Fibroblast of the aortic adventitia (primary cell): ENCODE measurements around the gene ATP8A1. TPM values are rescaled to one million over a fixed set of nuclear protein-coding genes. Genes with fewer than 3 reads are reported as not detected.

Experiments
- DNase-seq: peaks from one replicate; pipeline ENCODE4 v3.0.0-alpha.2; 2010; ENCODE audit warnings: low read depth
- H3K4me3 ChIP-seq: 2 replicates; pipeline ENCODE4 v1.5.1; 2011; ENCODE audit warnings: low read depth, mild to moderate bottlenecking, control low read depth, low read length, moderate library complexity
- CTCF ChIP-seq: IDR thresholded peaks from 2 replicates; pipeline ENCODE4 v1.5.1; 2011; ENCODE audit warnings: mild to moderate bottlenecking, low read length, control low read depth, inconsistent platforms; ENCODE audit not compliant: insufficient read depth
- total RNA-seq: library from RNA; depleted of rRNA; stranded (reverse); fragments of >200 nt; gene quantifications from 2 replicates; pipeline ENCODE4 v1.2.3, GENCODE V29; 2012; ENCODE audit warnings: low replicate concordance

The ATP8A1 gene
- total RNA-seq, 1 donor, result 7.5 TPM

- no peak for TF ChIP-seq CTCF
- no peak for DNase-seq
- H3K4me3 ChIP-seq, result no peak overlapping the region
Measured at GRCh38 chr4:42678512-42678911, 21.6 kb upstream of the ATP8A1 start.

GRCh38 chr4:42676066-42676951 is 19.4 kb upstream of the ATP8A1 start:
- H3K4me3 ChIP-seq, result no peak overlapping the region
- peak; percentile 16 for DNase-seq
- no peak for TF ChIP-seq CTCF

- peak; percentile 81 for DNase-seq
- TF ChIP-seq CTCF, result no peak
- no peak overlapping the region for H3K4me3 ChIP-seq
Measured at GRCh38 chr4:42673082-42673425, 16.1 kb upstream of the ATP8A1 start.

GRCh38 chr4:42672359-42673081 is 15.6 kb upstream of the ATP8A1 start:
- TF ChIP-seq CTCF, result no peak
- no peak overlapping the region for H3K4me3 ChIP-seq

GRCh38 chr4:42671431-42672194 is 14.7 kb upstream of the ATP8A1 start:
- DNase-seq, result no peak
- TF ChIP-seq CTCF, result no peak

More at GRCh38 chr4:42672359-42673081, 15.6 kb upstream of the ATP8A1 start:
- DNase-seq, result peak; percentile 57

GRCh38 chr4:42658261-42658660 is 1.4 kb upstream of the ATP8A1 start:
- no peak overlapping the region for H3K4me3 ChIP-seq
- no peak for DNase-seq

More at GRCh38 chr4:42671431-42672194, 14.7 kb upstream of the ATP8A1 start:
- H3K4me3 ChIP-seq, result no peak overlapping the region

More at GRCh38 chr4:42658261-42658660, 1.4 kb upstream of the ATP8A1 start:
- no peak for TF ChIP-seq CTCF
